ENCODE data around the gene AGAP5. TPM values are rescaled to one million over a fixed set of nuclear protein-coding genes. Genes with fewer than 3 reads are reported as not detected.
"Not testable (repeated sequence)": the region's sequence is repeated elsewhere in the genome, so short reads cannot be mapped to it uniquely, and the experiment has no call there.

AGAP5 gene
- total and polyA plus RNA-seq, 2 of the 8 experiments (the other 6 are each of a cell fraction or from before 2014, with no cell fraction given), result 5.4 to 6.0 TPM

DNA sequence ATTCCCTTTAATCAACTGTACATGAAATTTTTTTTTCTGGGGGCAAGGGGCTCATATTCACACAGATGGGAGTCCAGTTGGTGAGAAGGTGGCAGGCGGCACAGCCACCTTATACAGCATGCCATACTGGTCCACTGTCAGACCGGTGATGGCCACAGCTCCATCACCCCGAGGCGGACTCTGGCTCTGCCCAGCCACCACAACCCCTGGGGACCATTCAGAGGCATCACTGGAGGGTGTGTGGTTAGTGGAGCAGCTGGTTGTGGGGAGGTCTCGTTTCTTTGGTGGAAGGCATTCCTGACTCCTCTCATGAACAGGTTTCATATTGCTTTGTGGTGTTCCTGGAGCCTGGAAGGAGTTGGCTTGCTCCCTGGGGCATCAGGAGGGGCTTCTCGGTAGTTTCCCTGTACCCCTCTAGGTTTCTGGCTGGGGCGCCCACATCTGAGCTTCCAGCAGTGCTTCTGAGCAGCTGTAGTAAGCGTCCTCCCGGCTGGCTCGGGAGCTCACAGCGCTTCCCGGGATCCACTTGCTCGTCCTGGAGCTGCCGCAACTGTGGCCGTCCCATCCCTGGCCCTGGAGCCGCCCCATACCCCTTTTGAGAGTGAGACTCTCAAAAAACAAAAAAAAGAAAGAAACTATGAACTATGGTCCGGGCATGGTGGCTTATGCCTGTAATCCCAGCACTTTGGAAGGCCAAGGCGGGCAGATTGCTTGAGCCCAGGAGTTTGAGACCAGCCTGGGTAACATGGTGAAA is 42.8 kb upstream of the AGAP5 start:
- not testable (repeated sequence) for H2BK12ac ChIP-seq (ENCODE audit: low read depth, low read length); H2BK120ac ChIP-seq (replicated peaks; ENCODE audit: low read depth, low read length); H3K9me3 ChIP-seq (ENCODE audit: insufficient read depth in 2 of 2, low read depth in 1 of 2, low read length in 1 of 2); H3K4me3 ChIP-seq (ENCODE audit: extremely low read depth in 1 of 4, insufficient read depth in 2 of 4, low read depth in 3 of 4, low read length in 4 of 4); H2BK15ac ChIP-seq (ENCODE audit: low read length); H3K27me3 ChIP-seq (replicated peaks in 1 of 4; ENCODE audit: control insufficient read depth in 3 of 4, extremely low read depth in 1 of 4, insufficient read depth in 3 of 4, low read length in 3 of 4); H2BK20ac ChIP-seq (ENCODE audit: low read length); FAIRE-seq; H3K4ac ChIP-seq (replicated peaks; ENCODE audit: insufficient read length, low read depth, low read length); H3K56ac ChIP-seq (replicated peaks; ENCODE audit: insufficient read length, low read depth, low read length); H4K20me1 ChIP-seq (replicated peaks in 1 of 2; ENCODE audit: control insufficient read depth in 1 of 2, insufficient read depth in 2 of 2, low read length in 2 of 2); H4K91ac ChIP-seq (replicated peaks; ENCODE audit: insufficient read length, low read length); H3K79me2 ChIP-seq (ENCODE audit: control insufficient read depth in 1 of 2, insufficient read depth in 2 of 2, low read length in 2 of 2); H3K27ac ChIP-seq (ENCODE audit: low read depth, low read length); H3K23me2 ChIP-seq (ENCODE audit: low read depth, low read length); H3K36me3 ChIP-seq (ENCODE audit: control insufficient read depth in 2 of 4, insufficient read depth in 4 of 4, low read length in 3 of 4); H4K5ac ChIP-seq (ENCODE audit: insufficient read length, low read depth, low read length); H3K9ac ChIP-seq (replicated peaks in 1 of 4; ENCODE audit: extremely low read depth in 1 of 4, low read depth in 3 of 4, low read length in 3 of 4); H3K4me2 ChIP-seq (ENCODE audit: insufficient read depth in 1 of 2, low read depth in 2 of 2, low read length in 2 of 2); H2BK5ac ChIP-seq (ENCODE audit: low read depth, low read length); DNase-seq (ENCODE audit: low read depth in 1 of 2, low spot score in 2 of 2); H4K8ac ChIP-seq (ENCODE audit: extremely low read depth, insufficient read depth, low read length); H3K79me1 ChIP-seq (ENCODE audit: low read depth, low read length); H2AK5ac ChIP-seq (ENCODE audit: low read depth, low read length); H3K18ac ChIP-seq (ENCODE audit: extremely low read depth, low read length); H3K14ac ChIP-seq (ENCODE audit: insufficient read length); H3K23ac ChIP-seq (ENCODE audit: insufficient read length); H2AFZ ChIP-seq (ENCODE audit: low read length)
- H3K4me1 ChIP-seq (replicated peaks in 1 of 4; ENCODE audit: control insufficient read depth in 3 of 4, insufficient read depth in 4 of 4, low read length in 3 of 4), result peaks cover 5 to 20% (median 10%) of the 10 kb centered on the region in 4 experiments; a peak in 6 of 7 replicates
- ChIA-PET POLR2A (ENCODE audit: partially characterized antibody) (interaction anchor here (1.1 to 7.0 kb wide), 7 partner anchors 9 to 293 kb away, joined by 3 to 124 read pairs (median 8); a partner anchor contains a TSS), CTCF (ENCODE audit: partially characterized antibody) (interaction anchor here (0.6 kb wide), 1 partner anchor 421 kb away, joined by 3 read pairs; no protein-coding TSS in a partner anchor)
- 95% methylated on average over 17 of the region's 18 CpGs; no CpG with 5 or more reads in 1 of the 2 experiments for WGBS, 2 experiments (ENCODE audit: extremely low coverage in 1 of 2, insufficient coverage in 1 of 2, insufficient read length in 1 of 2, insufficient replicate concordance in 2 of 2, low coverage in 1 of 2, low lambda C conversion rate in 2 of 2, missing lambda C conversion rate in 1 of 2)
- TF ChIP-seq POLR2A (IDR thresholded peaks at IDR 0.05; ENCODE audit: control extremely low read depth in 1 of 2, low read depth in 2 of 2, low read length in 2 of 2), result peak in 1 of 2 experiments; percentile 33; a peak in 1 of 3 replicates
